Activated T-cell treated with anti-CD3 and anti-CD28 coated beads, Interleukin-2, amount 50 U/mL, for 4 hours (primary cell): Measurements from ENCODE around the gene TCAF1. TPM values are rescaled to one million over a fixed set of nuclear protein-coding genes. Genes with fewer than 3 reads are reported as not detected.

Source experiments
- ATAC-seq, 2 donors: fragments of 200-7000 bp; cut with Tn5 transposase; one replicate each; pipeline ENCODE4 v1.10.0; 2021
- DNase-seq: peaks from one replicate; pipeline ENCODE4 v3.0.0-alpha.2; 2020
- H3K27me3 Mint-ChIP-seq: one replicate; pipeline ENCODE4 v1.8.0; 2021; ENCODE audit warnings: low read depth, mixed read lengths
- H3K36me3 Mint-ChIP-seq: one replicate; pipeline ENCODE4 v1.8.0; 2022; ENCODE audit warnings: mixed read lengths; ENCODE audit not compliant: insufficient read depth
- H3K4me1 Mint-ChIP-seq: one replicate; pipeline ENCODE4 v1.8.0; 2021; ENCODE audit warnings: low read depth, mixed read lengths
- H3K4me3 Mint-ChIP-seq: one replicate; pipeline ENCODE4 v1.8.0; 2021; ENCODE audit warnings: mild to moderate bottlenecking, moderate library complexity, mixed read lengths
- H3K9me3 Mint-ChIP-seq: one replicate; pipeline ENCODE4 v1.8.0; 2021; ENCODE audit warnings: mixed read lengths
- total RNA-seq, 3 donors: library from RNA; stranded (reverse); gene quantifications; one replicate each; pipeline ENCODE4 v1.2.1, GENCODE V29; 2021

The TCAF1 gene
- total RNA-seq, result 1 to 10 TPM; 2.7 to 4.1 (median 3.9) TPM

DNA sequence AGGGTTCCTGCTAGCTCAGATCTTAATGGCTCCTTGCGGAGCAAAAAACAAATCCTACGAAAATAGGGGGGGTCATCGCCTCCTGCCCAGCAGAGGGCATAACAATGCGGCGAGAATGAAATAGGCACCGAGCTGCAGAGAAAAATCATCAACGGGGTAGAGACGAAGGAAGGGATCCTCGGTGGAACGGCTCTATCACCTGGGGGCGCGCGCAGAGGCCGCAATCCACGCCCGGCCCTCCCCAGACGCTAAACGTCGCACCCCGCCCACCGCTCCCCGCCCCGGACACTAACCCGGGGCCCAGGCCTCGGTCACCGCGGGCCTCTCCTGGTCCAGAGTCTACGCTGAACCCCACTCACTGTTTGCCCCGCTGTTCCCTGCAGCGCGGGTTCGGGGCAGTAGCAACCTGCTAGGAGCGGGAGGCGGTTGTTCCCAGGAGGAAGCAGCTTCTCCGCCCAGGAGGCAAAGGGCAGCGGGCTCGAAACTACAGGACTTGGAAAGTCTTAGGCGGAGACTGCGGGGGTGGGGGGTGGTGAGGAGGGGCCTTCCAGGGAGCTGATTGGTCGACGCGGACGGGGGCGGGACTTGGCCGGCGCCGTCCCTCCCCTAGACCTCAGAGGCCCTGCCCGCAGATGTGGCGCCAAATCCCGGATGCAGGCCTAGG is at the start of gene TCAF1:
TCAF1 (minus strand) TSS at position 509 of the 664 bp plus-strand sequence. CDS start 25,568 bp downstream, outside the sequence.
- ATAC-seq (peak; percentile 97), DNase-seq (peak; percentile 89)
- H3K4me3 Mint-ChIP-seq, result peak within 1 kb of the TSS; percentile 93
- peaks cover 30% of the 10 kb centered on the region for H3K4me1 Mint-ChIP-seq
- H3K9me3 Mint-ChIP-seq, result no peaks in the 10 kb centered on the region
- H3K36me3 Mint-ChIP-seq, result no peaks in the 10 kb centered on the region
- peaks cover 2% of the 10 kb centered on the region for H3K27me3 Mint-ChIP-seq

DNA sequence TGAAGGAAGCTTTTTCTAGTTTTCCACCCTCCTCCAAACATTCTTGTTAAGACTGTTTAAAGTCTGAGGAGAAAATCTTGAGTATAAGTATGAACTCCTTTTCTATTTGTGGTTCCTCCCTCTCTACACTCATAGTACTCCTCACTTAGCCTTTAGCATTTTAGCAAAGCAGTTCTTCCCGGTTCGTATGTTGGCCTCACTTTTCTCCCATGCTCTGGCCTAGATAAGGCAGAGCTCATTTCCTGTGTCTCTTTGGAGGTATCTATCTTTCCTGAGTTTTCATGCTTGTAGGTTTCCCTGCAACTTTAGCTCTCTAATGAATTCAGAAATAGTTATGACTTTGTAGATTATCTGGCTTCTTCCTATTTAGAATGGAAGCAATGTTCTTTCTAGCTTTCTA is 46.8 kb upstream of the TCAF1 start:
- DNase-seq, result no peak
- ATAC-seq, result no peak
- Mint-ChIP-seq H3K4me3 (no peak overlapping the region), H3K27me3 (peaks cover 30% of the 10 kb centered on the region), H3K36me3 (no peaks in the 10 kb centered on the region), H3K9me3 (no peaks in the 10 kb centered on the region), H3K4me1 (no peaks in the 10 kb centered on the region)

DNA sequence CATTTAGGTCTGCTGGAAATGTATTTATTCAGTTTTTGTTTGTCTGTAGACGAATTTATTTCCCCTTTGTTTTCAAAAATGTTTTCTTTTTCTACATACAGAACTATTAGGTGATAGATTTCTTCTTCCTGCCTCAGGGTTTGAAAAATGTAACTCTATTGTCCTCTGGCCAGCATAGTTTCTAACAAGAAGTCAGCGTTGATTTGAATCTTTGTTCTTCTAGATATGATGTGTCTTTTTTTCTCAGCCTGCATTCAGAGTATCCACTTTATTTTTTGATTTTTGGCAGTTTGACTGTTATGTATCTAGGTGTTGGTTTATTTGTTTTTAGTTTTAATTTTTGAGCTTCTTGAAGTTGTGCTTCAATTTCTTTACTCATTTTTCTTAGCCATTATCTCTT is 45.1 kb upstream of the TCAF1 start:
- Mint-ChIP-seq H3K4me1 (no peaks in the 10 kb centered on the region), H3K36me3 (no peaks in the 10 kb centered on the region), H3K4me3 (no peak overlapping the region), H3K27me3 (peaks cover 29% of the 10 kb centered on the region), H3K9me3 (no peaks in the 10 kb centered on the region)
- ATAC-seq (no peak), DNase-seq (no peak)

- no peak for DNase-seq
- Mint-ChIP-seq H3K4me1 (no peaks in the 10 kb centered on the region), H3K4me3 (no peak overlapping the region), H3K36me3 (no peaks in the 10 kb centered on the region), H3K9me3 (no peaks in the 10 kb centered on the region), H3K27me3 (peaks cover 25% of the 10 kb centered on the region)
- no peak for ATAC-seq
Measured at GRCh38 chr7:143945423-143945822, 43.4 kb upstream of the TCAF1 start.

DNA sequence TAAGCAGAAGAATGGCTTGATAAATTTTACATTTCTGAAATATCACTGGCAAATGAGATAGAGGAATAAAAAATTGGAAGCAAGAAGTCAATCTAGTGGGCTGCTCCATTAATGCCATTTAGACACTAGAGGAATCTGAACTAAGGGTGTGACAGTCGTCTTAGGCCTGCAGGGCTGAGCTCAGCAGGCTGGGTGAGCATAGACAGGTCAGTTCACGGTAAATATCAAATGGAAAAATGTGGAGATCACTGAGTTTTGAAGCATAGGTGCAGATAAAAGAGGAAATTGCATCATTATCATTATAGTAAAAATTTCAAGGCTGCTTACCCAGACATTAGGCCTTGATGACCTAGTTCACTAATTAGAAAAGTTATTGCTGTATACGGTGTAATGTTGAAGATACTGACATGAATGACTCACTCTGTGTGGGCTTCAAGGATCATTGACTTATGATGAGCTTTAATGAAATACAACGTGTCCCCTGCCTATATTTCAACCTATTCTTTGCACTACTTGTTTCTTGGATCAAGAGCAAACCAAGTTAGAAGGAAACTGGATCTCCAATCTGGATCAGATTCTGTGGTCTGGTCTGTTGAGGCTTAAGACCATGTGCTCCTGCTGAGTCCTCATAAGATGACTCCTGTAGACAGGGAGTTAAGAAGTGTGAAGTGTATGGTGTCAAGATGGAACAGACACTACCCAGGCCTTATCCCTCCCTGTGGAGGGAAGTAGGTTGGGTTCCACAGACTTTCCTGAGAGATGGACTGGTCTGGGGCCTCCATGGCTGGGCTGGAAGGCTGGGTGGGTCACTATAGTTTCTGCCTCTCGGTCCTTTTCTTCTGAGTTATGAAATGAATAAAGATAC is 36.6 kb upstream of the TCAF1 start:
- no peak for ATAC-seq
- H3K4me3 Mint-ChIP-seq, result no peak overlapping the region
- DNase-seq, result no peak
- peaks cover 3% of the 10 kb centered on the region for H3K27me3 Mint-ChIP-seq
- peaks cover 3% of the 10 kb centered on the region for H3K9me3 Mint-ChIP-seq
- H3K4me1 Mint-ChIP-seq, result no peaks in the 10 kb centered on the region
- H3K36me3 Mint-ChIP-seq, result no peaks in the 10 kb centered on the region

- Mint-ChIP-seq H3K27me3 (no peaks in the 10 kb centered on the region), H3K9me3 (peaks cover 9% of the 10 kb centered on the region), H3K4me3 (no peak overlapping the region), H3K4me1 (no peaks in the 10 kb centered on the region), H3K36me3 (peaks cover 2% of the 10 kb centered on the region)
- ATAC-seq (no peak), DNase-seq (no peak)
Measured at GRCh38 chr7:143936087-143937009, 34.4 kb upstream of the TCAF1 start.

- Mint-ChIP-seq H3K4me3 (no peak within 1 kb of the TSS), H3K36me3 (peaks cover 2% of the 10 kb centered on the region), H3K9me3 (peaks cover 9% of the 10 kb centered on the region), H3K4me1 (no peaks in the 10 kb centered on the region), H3K27me3 (no peaks in the 10 kb centered on the region)
- ATAC-seq (no peak), DNase-seq (no peak)
Measured at GRCh38 chr7:143934526-143935325, 32.8 kb upstream of the TCAF1 start, which contains the start of gene OR2F2. TSS of gene OR2F2 (plus strand) at chr7:143935233. CDS start at chr7:143935233, 0 bp downstream.

DNA sequence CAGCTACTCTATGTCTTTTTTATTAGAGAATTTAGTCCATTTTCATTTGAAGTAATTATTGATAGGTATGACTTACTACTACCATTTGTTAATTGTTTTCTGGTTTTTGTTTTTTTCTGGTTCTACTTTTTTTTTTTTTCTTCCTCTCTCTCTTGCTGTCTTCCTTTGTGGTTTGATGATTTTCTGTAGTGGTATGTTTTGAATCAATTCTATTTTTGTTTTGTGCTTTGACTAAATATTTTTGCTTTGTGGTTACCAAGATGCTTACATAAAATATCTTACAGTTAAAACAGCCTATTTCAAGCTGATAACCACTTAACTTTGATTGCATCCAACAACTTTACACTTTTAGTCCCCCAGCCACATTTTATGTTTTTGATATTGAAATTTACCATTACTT is 29.8 kb upstream of the TCAF1 start:
- DNase-seq, result no peak
- H3K4me3 Mint-ChIP-seq, result no peak overlapping the region

DNA sequence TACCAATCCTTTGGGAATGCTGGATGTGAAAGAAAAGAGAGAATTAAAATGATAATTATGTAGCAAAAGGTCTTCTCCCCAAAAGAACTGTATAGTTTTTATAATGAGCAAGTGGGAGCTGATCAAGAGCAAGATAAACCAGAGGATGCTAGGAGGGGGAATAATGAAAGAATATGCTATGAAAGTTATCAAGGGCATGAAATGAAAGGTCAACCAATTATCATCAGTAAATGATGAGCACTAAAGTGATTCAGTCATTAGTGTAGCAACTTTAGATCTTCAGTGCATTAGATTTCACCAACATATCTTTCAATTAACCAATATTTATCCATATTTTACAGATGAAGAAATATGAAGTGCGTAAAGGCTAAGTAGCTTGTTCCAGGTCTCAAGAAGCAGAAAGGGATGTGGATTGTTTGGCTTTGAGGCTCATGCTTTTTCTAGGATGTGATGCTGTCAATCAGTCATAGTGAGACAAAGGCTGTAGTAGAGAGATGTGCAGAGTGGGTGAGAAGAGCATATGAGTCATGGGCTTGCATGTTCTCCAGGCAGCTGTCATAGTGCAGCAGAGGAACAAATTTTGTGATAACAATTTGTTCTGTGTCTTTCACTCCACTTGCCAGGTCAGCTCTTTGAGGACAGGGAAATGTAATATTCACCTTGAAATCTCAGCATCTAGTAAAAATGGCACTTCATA is 27.4 kb upstream of the TCAF1 start:
- DNase-seq (no peak), ATAC-seq (peak; percentile 94 to 97)
- H3K27me3 Mint-ChIP-seq, result no peaks in the 10 kb centered on the region
- H3K4me1 Mint-ChIP-seq, result no peaks in the 10 kb centered on the region
- peaks cover 6% of the 10 kb centered on the region for H3K9me3 Mint-ChIP-seq
- H3K4me3 Mint-ChIP-seq, result no peak overlapping the region
- H3K36me3 Mint-ChIP-seq, result peaks cover 2% of the 10 kb centered on the region

More for the DNA sequence above, 29.8 kb upstream of the TCAF1 start:
- peaks cover 9% of the 10 kb centered on the region for H3K9me3 Mint-ChIP-seq
- H3K36me3 Mint-ChIP-seq, result peaks cover 2% of the 10 kb centered on the region
- no peaks in the 10 kb centered on the region for H3K27me3 Mint-ChIP-seq
- ATAC-seq, result no peak
- no peaks in the 10 kb centered on the region for H3K4me1 Mint-ChIP-seq

DNA sequence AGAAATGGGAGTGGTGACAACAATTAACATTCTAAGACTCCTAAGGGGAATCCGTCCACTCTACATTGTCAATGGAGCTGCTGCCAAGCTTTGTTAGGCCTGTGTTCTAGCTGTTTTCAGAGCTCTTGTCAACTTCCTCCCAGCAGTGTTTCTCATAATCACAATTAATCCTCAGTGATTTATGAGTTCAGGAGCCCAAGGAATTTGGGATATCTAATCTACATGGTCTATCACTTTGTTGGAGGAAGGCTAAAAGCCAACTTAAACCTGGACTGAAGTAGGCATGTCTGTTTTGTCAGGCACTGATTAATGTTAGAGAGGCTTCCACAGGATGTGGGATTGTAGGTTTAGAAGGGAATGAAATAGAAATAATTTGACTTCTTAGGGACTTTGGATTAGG is 22.9 kb upstream of the TCAF1 start:
- Mint-ChIP-seq H3K9me3 (no peaks in the 10 kb centered on the region), H3K4me1 (no peaks in the 10 kb centered on the region), H3K27me3 (peaks cover 23% of the 10 kb centered on the region), H3K4me3 (no peak overlapping the region), H3K36me3 (no peaks in the 10 kb centered on the region)
- ATAC-seq, result no peak
- no peak for DNase-seq

GRCh38 chr7:143914938-143915652 is 13.1 kb upstream of the TCAF1 start:
- no peaks in the 10 kb centered on the region for H3K9me3 Mint-ChIP-seq
- H3K27me3 Mint-ChIP-seq, result peaks cover 20% of the 10 kb centered on the region
- ATAC-seq, result no peak
- no peaks in the 10 kb centered on the region for H3K36me3 Mint-ChIP-seq
- no peaks in the 10 kb centered on the region for H3K4me1 Mint-ChIP-seq
- H3K4me3 Mint-ChIP-seq, result no peak overlapping the region
- DNase-seq, result no peak

GRCh38 chr7:143913945-143914615 is 12.1 kb upstream of the TCAF1 start:
- no peaks in the 10 kb centered on the region for H3K36me3 Mint-ChIP-seq
- peaks cover 14% of the 10 kb centered on the region for H3K27me3 Mint-ChIP-seq
- ATAC-seq (no peak), DNase-seq (no peak)
- no peaks in the 10 kb centered on the region for H3K9me3 Mint-ChIP-seq
- no peak overlapping the region for H3K4me3 Mint-ChIP-seq
- no peaks in the 10 kb centered on the region for H3K4me1 Mint-ChIP-seq
